ENCODE measurements around the gene PLXNB3.

- TF ChIP-seq YY1 (IDR thresholded peaks at IDR 0.05; ENCODE audit: insufficient read depth, insufficient read length), result no peak
- no peak for TF ChIP-seq SUZ12 (IDR thresholded peaks at IDR 0.05; ENCODE audit: extremely low read depth, insufficient read depth, insufficient read length)
- no peak for TF ChIP-seq ZNF274 (IDR thresholded peaks at IDR 0.05; ENCODE audit: low read depth, low read length)
Observed at GRCh38 chrX:153777261-153778090, 13.4 kb downstream of the PLXNB3 start.
